Liver (tissue), 3 donors: Measurements from ENCODE around the gene TRIM9.

Experiments used
- CTCF ChIP-seq: fragments of 150-350 bp; IDR thresholded peaks from 2 replicates; pipeline ENCODE4 v1.5.1; 2017; ENCODE audit warnings: improper control_type of control experiment, low read depth, low read length; ENCODE audit not compliant: missing input control
- GABPA ChIP-seq, 2 donors: IDR thresholded peaks in 1 of 2; conservative IDR thresholded peaks in 1 of 2; 2 replicates each; pipeline ENCODE4 v1.6.1; 2016; ENCODE audit warnings: antibody characterized with exemption in 2 of 2, mild to moderate bottlenecking in 1 of 2, moderate library complexity in 1 of 2
- JUND ChIP-seq, 2 donors: IDR thresholded peaks; 2 replicates each; pipeline ENCODE4 v1.6.1; 2016; ENCODE audit warnings: antibody characterized with exemption in 2 of 2
- NR2F2 ChIP-seq: IDR thresholded peaks from 2 replicates; pipeline ENCODE4 v1.6.1; 2016; ENCODE audit warnings: antibody characterized with exemption
- TAF1 ChIP-seq: conservative IDR thresholded peaks from 2 replicates; pipeline ENCODE4 v1.6.1; 2016; ENCODE audit warnings: antibody characterized with exemption, mild to moderate bottlenecking
- YY1 ChIP-seq: IDR thresholded peaks from 2 replicates; pipeline ENCODE4 v1.6.1; 2016; ENCODE audit warnings: antibody characterized with exemption, mild to moderate bottlenecking
- ZBTB33 ChIP-seq: IDR thresholded peaks from 2 replicates; pipeline ENCODE4 v1.6.1; 2016; ENCODE audit warnings: antibody characterized with exemption
- donor health status: healthy.
- donor health status: healthy.

GRCh38 chr14:51107801-51108200, 12.9 kb upstream of the TRIM9 start:
- TF ChIP-seq JUND (IDR thresholded peaks at IDR 0.05) (no peak), YY1 (no peak), ZBTB33 (no peak), CTCF (no peak), TAF1 (no peak), NR2F2 (no peak), GABPA (IDR thresholded peaks at IDR 0.05 in 1 of 2, conservative IDR thresholded peaks at IDR 0.05 in 1 of 2) (no peak)
